C4-2B (cell line): ENCODE measurements around the gene PADI3.
"Not testable (repeated sequence)": the region's sequence is repeated elsewhere in the genome, so short reads cannot be mapped to it uniquely, and the experiment has no call there.

Experiments
- H3K27ac ChIP-seq: fragments of 450-650 bp; 2 replicates; pipeline ENCODE4 v1.5.1; 2017
- CTCF ChIP-seq: fragments of 450-650 bp; conservative IDR thresholded peaks from 2 replicates; pipeline ENCODE4 v1.5.1; 2017; ENCODE audit warnings: mild to moderate bottlenecking
- ZFX ChIP-seq: fragments of 450-650 bp; IDR thresholded peaks from 2 replicates; pipeline ENCODE4 v1.6.1; 2017

PADI3 gene

GRCh38 chr1:17233675-17234320, 15.1 kb upstream of the PADI3 start:
- no peak for TF ChIP-seq ZFX
- TF ChIP-seq CTCF = no peak
- H3K27ac ChIP-seq = peak overlapping the region; percentile 47; the same call in 1 of the 2 replicates

GRCh38 chr1:17234405-17234804, 14.5 kb upstream of the PADI3 start:
- no peak for TF ChIP-seq ZFX
- TF ChIP-seq CTCF = no peak
- no peak overlapping the region for H3K27ac ChIP-seq

- TF ChIP-seq CTCF = no peak
- TF ChIP-seq ZFX = no peak
- H3K27ac ChIP-seq = no peak overlapping the region
Observed at GRCh38 chr1:17235135-17235885, 13.6 kb upstream of the PADI3 start.

- TF ChIP-seq ZFX (no peak), CTCF (peak; percentile 72)
- no peak overlapping the region for H3K27ac ChIP-seq
Observed at GRCh38 chr1:17236779-17237560, 11.9 kb upstream of the PADI3 start.

GRCh38 chr1:17237561-17237903, 11.4 kb upstream of the PADI3 start:
- H3K27ac ChIP-seq = no peak overlapping the region
- TF ChIP-seq CTCF = no peak
- no peak for TF ChIP-seq ZFX

- H3K27ac ChIP-seq = no peak overlapping the region
- TF ChIP-seq ZFX = no peak
- no peak for TF ChIP-seq CTCF
Observed at GRCh38 chr1:17239420-17239819, 9.5 kb upstream of the PADI3 start.

- H3K27ac ChIP-seq = not testable (repeated sequence)
Observed at GRCh38 chr1:17241011-17241779, 7.7 kb upstream of the PADI3 start.

- not testable (repeated sequence) for H3K27ac ChIP-seq
Observed at GRCh38 chr1:17241780-17242074, 7.2 kb upstream of the PADI3 start.
